OCI-LY3 (cell line): ENCODE data around the gene UFSP1.
"Not testable (repeated sequence)": the region's sequence is repeated elsewhere in the genome, so short reads cannot be mapped to it uniquely, and the experiment has no call there.

Source experiments
- H2AFZ ChIP-seq: fragments of 200-600, 300-600 bp; shearing (Covaris generic); 2 replicates; pipeline ENCODE4 v1.6.0; 2014; ENCODE audit warnings: antibody characterized with exemption, low read depth, low read length
- H3K27ac ChIP-seq: fragments of 200-600, 300-600 bp; sonication (generic); 2 replicates; pipeline ENCODE4 v1.5.1; 2014; ENCODE audit warnings: mild to moderate bottlenecking, low read length, moderate library complexity, mixed read lengths
- H3K27me3 ChIP-seq: fragments of 200-600, 300-600 bp; sonication (generic); 2 replicates; pipeline ENCODE4 v1.6.1; 2014; ENCODE audit warnings: low read depth, low read length, mixed read lengths
- H3K36me3 ChIP-seq: fragments of 200-600, 300-600 bp; sonication (generic); replicated peaks from 2 replicates; pipeline ENCODE3; 2014; ENCODE audit warnings: low read depth, low read length, mixed read lengths
- H3K4me1 ChIP-seq: fragments of 300-600, 200-600 bp; sonication (generic); 2 replicates; pipeline ENCODE4 v1.6.1; 2014; ENCODE audit warnings: low read length, mixed read lengths
- H3K4me2 ChIP-seq: fragments of 200-600, 300-600 bp; sonication (generic); 2 replicates; pipeline ENCODE4 v1.6.1; 2014; ENCODE audit warnings: low read length, mixed read lengths
- H3K4me3 ChIP-seq: fragments of 300-600, 200-600 bp; sonication (generic); 2 replicates; pipeline ENCODE4 v1.5.1; 2014; ENCODE audit warnings: antibody characterized with exemption, mild to moderate bottlenecking, low read length, moderate library complexity
- H3K79me2 ChIP-seq: fragments of 300-600, 200-600 bp; shearing (Covaris generic); 2 replicates; pipeline ENCODE4 v1.6.1; 2014; ENCODE audit warnings: mild to moderate bottlenecking, low read length, mixed read lengths
- H3K9ac ChIP-seq: fragments of 300-600, 200-600 bp; shearing (Covaris generic); 2 replicates; pipeline ENCODE4 v1.6.0; 2014; ENCODE audit warnings: mild to moderate bottlenecking, low read length, moderate library complexity
- H3K9me3 ChIP-seq: fragments of 200-600, 300-600 bp; shearing (Covaris generic); 2 replicates; pipeline ENCODE4 v1.6.1; 2014; ENCODE audit warnings: low read length, mixed read lengths; ENCODE audit not compliant: insufficient read depth
- H4K20me1 ChIP-seq: fragments of 200-600, 300-600 bp; sonication (generic); 2 replicates; pipeline ENCODE4 v1.6.1; 2016; ENCODE audit warnings: low read length, mixed read lengths; ENCODE audit not compliant: insufficient read depth
- EZH2phosphoT487 ChIP-seq: fragments of 200-600 bp; shearing (Covaris generic); IDR thresholded peaks from 2 replicates; pipeline ENCODE4 v1.6.1; 2018; ENCODE audit warnings: antibody characterized with exemption, mixed run types, low read depth
- TF ChIP-seq, protein P1 (sequence below): fragments of 200-600, 300-600 bp; sonication (generic); IDR thresholded peaks from 2 replicates; pipeline ENCODE4 v1.5.1; 2014; ENCODE audit warnings: antibody characterized with exemption, low read length, low read depth

UFSP1 gene

DNA sequence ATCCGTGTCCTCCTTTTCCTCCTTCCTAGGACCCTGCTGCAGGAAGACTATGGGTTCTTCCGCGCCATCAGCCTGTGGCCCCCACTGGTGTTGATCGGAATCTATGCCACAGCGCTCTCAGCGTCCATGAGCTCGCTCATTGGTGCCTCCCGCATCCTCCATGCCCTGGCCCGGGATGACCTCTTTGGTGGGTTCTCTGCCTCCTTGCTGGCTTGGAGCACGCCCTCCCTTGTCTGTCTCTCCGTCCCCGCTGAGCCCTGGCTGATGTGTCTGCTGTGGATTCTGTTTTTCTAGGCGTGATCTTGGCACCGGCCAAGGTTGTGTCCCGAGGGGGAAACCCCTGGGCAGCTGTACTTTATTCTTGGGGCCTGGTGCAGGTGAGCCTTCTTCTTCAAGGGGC, 29.7 kb downstream of the UFSP1 start:
- no peaks in the 10 kb centered on the region for H4K20me1 ChIP-seq
- no peak overlapping the region for H3K27ac ChIP-seq
- no peak overlapping the region for H3K4me2 ChIP-seq
- TF ChIP-seq, protein P1, sequence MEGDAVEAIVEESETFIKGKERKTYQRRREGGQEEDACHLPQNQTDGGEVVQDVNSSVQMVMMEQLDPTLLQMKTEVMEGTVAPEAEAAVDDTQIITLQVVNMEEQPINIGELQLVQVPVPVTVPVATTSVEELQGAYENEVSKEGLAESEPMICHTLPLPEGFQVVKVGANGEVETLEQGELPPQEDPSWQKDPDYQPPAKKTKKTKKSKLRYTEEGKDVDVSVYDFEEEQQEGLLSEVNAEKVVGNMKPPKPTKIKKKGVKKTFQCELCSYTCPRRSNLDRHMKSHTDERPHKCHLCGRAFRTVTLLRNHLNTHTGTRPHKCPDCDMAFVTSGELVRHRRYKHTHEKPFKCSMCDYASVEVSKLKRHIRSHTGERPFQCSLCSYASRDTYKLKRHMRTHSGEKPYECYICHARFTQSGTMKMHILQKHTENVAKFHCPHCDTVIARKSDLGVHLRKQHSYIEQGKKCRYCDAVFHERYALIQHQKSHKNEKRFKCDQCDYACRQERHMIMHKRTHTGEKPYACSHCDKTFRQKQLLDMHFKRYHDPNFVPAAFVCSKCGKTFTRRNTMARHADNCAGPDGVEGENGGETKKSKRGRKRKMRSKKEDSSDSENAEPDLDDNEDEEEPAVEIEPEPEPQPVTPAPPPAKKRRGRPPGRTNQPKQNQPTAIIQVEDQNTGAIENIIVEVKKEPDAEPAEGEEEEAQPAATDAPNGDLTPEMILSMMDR: no peak
- no peak for TF ChIP-seq EZH2phosphoT487
- H3K36me3 ChIP-seq: peaks cover 15% of the 10 kb centered on the region
- no peak overlapping the region for H3K9ac ChIP-seq
- peaks cover 20% of the 10 kb centered on the region for H3K4me1 ChIP-seq
- no peak overlapping the region for H2AFZ ChIP-seq
- peaks cover 7% of the 10 kb centered on the region for H3K79me2 ChIP-seq
- no peak overlapping the region for H3K4me3 ChIP-seq
- H3K9me3 ChIP-seq: no peaks in the 10 kb centered on the region
- H3K27me3 ChIP-seq: no peaks in the 10 kb centered on the region

GRCh38 chr7:100856871-100857282, 32.6 kb downstream of the UFSP1 start:
- Histone ChIP-seq H3K79me2 (peaks cover 22% of the 10 kb centered on the region), H3K27me3 (no peaks in the 10 kb centered on the region), H3K9me3 (no peaks in the 10 kb centered on the region), H4K20me1 (0 out of 2 replicates have a peak, but pooled peaks cover 2% of the 10 kb centered on the region), H3K4me1 (peaks cover 22% of the 10 kb centered on the region), H2AFZ (no peak overlapping the region), H3K4me2 (no peak overlapping the region), H3K4me3 (no peak overlapping the region), H3K36me3 (peaks cover 9% of the 10 kb centered on the region), H3K9ac (no peak overlapping the region), H3K27ac (no peak overlapping the region)
- TF ChIP-seq, protein P1: no peak
- no peak for TF ChIP-seq EZH2phosphoT487

- 0 out of 2 replicates have a peak, but pooled peaks cover 2% of the 10 kb centered on the region for H4K20me1 ChIP-seq
- no peaks in the 10 kb centered on the region for H3K27me3 ChIP-seq
- H3K4me2 ChIP-seq: no peak overlapping the region
- H2AFZ ChIP-seq: no peak overlapping the region
- H3K4me3 ChIP-seq: no peak overlapping the region
- peaks cover 5% of the 10 kb centered on the region for H3K36me3 ChIP-seq
- H3K79me2 ChIP-seq: peaks cover 16% of the 10 kb centered on the region
- H3K9me3 ChIP-seq: no peaks in the 10 kb centered on the region
- peaks cover 11% of the 10 kb centered on the region; the same call in 1 of the 2 replicates for H3K4me1 ChIP-seq
- no peak overlapping the region for H3K27ac ChIP-seq
- no peak overlapping the region for H3K9ac ChIP-seq
- TF ChIP-seq, protein P1: no peak
- TF ChIP-seq EZH2phosphoT487: no peak
These were observed 34.0 kb downstream of the UFSP1 start for GRCh38 chr7:100855515-100855914.

DNA sequence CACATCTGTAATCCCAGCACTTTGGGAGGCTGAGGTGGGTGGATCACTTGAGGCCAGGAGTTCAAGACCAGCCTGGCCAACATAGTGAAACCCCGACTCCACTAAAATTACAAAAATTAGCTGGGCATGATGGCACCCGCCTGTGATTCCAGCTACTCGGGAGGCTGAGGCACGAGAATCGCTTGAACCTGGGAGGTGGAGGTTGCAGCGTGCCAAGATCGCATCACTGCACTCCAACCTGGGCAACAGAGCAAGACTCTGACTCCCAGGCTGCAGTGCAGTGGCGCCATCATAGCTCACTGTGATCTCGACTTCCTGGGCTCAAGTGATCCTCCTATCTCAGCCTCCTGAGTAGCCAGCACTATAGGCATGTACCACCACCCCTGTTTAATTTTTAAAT, 34.6 kb downstream of the UFSP1 start:
- not testable (repeated sequence) for H2AFZ ChIP-seq, H3K4me2 ChIP-seq, H4K20me1 ChIP-seq, H3K27ac ChIP-seq, H3K9me3 ChIP-seq, H3K36me3 ChIP-seq, H3K4me3 ChIP-seq, H3K4me1 ChIP-seq, H3K27me3 ChIP-seq, H3K9ac ChIP-seq
- H3K79me2 ChIP-seq: peaks cover 16% of the 10 kb centered on the region
